Activated gamma-delta T cell treated with anti-CD3 and anti-CD28 coated beads, Interleukin-2, amount 50 U/mL, for 16 hours (primary cell): Measurements from ENCODE around the gene PTPRF.

ENCODE experiments used
- DNase-seq: peaks from one replicate; pipeline ENCODE4 v3.0.0-alpha.2; 2020; ENCODE audit warnings: low read depth

PTPRF gene

DNA sequence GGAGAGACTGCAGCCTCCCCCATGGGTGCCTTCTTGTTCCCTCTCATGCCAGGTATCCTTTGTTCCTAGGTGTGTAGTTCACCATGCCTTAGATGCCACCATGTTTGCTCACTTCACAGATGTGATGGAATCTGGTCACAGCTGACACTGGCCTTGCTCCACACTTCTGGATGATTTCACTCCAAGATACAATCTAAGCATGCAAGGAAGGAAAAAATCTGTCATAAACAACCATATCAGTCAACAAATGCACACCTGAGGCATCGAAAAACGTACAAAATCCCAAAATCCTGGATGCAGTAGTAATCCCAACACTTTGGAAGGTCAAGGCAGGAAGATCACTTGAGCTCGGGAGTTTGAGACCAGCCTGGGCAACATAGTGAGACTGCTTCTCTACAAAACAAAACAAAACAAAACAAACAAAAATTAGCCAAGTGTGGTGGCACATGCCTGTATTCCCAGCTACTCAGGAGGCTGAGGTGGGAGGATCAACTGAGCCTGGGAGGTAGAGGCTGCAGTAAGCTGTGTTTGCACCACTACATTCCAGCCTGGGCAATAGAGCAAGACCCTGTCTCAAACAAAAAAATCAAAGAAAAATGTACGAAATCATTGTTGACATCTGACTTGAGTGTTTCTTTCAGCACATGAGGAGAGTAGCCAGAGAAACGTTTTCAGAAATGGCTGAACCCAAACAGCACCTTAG, 17.1 kb upstream of the PTPRF start:
- DNase-seq = no peak

DNA sequence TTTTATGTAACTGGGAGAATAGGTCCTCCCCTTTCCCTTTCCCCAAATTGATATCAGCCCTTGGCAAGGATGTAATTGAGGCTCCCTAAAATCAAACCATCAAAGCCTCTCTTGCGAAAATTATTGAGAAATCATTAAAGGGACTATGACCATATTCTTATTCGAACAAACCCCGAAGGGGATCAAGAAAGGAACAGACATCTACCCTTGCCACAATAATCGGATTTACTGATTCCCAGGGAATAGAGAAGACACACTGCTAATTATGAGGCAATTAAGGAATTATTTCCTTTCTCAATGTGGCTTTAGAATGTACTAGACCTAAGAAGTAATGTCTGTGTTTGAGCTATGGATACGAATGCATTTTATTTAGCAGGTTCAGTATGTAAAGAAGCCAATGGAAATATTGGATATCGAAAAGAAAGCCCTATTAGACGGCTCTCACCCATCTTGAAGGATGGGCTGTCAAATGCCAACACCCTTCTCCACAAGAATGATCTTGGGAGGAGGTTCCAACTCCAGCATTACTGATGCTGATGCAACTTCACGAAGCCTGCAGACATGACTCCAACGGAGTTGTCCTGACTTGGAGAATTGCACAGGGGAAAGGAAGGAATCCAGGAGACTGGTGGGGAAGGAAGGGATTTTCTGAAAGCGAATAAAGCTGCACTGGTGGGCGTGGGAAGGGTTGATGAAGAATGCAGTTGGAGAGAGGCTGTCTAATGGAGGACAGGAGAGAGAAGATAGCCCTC, 11.6 kb upstream of the PTPRF start:
- DNase-seq = no peak

GRCh38 chr1:43520100-43520778, 10.4 kb upstream of the PTPRF start:
- no peak for DNase-seq

DNA sequence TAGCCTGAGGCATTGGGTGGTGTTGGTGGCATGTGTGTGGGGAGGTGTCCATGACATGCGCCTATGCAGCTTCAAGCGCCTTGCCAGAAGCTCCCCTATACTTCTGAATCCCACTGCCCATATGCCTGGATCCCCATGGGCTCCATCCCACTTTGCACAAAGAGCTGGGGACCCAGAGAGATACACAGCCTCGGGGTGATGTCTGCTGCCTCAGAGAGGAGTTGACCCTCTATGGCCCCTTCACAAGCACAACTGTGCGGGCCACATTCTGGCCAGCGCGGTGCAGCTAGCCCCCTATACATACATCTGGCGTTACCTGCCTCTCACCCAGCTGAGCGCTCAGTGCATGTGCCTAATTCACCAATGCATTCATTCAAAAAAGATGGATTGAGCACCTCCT, 9.6 kb upstream of the PTPRF start:
- DNase-seq = no peak

- DNase-seq = no peak
These were observed 8.9 kb upstream of the PTPRF start for GRCh38 chr1:43521756-43522155.

DNA sequence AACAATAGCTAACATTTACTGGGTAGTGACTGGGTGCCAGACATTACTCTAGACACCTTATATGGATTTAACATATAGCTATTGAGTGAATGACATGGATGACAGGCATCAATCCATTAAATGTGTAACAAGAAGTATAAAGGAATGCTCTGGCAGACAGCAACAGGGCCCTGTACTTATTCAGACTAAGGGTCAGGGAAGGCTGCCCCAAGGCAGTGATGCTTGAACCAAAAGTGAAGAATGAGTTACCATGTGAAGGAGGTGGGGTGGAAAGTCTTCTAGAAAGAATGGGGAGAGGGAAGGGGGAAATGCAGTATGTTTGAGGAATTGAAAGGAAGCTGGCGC, 8.3 kb upstream of the PTPRF start:
- DNase-seq = no peak

DNA sequence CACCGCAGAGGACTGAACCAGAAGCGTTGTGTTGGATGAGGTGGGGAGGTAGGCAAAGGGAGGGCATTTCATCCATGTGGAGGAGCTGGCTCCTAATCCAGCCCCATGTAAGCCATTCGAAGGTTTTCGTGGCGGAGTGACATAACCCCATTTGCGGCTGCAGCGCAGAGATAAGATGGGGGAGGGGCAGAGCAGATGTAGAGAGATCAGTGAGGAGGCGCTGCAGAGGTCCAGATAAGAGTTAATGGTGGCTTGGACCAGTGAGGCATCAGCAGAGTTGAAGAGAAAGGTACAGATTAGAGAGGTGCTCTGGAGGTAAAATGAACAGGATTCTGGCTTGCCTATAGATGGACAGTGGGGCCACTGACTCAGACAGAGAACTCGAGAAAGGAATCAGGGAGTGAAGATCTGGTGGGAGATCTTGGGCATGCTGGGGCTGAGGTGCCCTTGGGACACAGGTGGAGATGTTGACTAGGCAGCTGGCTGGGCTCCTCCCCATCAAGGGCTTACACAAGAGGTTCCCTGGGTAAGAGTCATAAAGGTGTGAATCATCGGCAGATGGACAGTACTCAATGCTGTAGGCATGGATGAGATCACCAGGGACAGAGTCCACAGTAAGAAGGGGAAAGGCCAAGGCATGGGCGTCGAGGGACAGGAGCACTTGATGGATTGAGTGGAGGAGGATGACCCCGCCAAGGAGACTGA, 7.8 kb upstream of the PTPRF start:
- no peak for DNase-seq

DNA sequence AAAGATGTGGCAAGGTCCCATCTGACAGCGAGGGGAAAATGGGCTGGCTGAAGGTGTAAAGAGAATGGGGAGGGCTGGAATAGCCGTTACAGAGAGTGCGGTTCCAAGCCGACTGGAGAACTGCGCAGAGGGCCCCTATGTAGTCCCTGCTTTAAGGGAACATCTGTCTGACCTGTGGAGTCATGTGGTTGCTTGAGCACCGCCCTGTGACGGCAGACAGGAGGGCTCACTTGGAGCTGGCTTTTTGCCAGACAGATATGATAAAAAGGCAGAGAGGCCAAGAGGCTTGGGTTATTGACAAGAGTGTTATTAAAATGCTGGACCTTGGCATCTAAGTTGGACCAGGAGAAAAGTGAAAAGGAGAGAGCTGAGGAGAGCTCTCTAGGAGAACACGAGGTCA, 5.9 kb upstream of the PTPRF start:
- DNase-seq = no peak

DNA sequence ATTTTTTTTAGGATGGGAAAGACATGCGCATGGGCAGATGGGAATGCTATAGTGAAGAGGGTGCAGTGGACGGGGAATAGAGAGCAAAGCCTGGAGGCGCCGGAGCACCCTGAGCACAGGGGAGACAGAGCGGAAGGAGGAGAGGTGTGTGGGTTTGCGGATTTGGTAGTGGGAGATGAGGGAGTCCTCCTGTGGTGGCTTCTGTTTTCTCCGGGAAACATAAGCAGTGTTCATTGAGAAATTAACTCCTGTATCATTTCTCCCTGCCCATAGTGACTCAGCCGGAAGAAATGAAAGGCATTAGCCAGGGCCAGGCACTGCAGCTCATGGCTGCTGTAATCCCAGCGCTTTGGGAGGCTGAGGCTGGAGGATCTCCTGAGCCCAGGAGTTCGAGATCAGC, 4.7 kb upstream of the PTPRF start:
- DNase-seq = no peak

DNA sequence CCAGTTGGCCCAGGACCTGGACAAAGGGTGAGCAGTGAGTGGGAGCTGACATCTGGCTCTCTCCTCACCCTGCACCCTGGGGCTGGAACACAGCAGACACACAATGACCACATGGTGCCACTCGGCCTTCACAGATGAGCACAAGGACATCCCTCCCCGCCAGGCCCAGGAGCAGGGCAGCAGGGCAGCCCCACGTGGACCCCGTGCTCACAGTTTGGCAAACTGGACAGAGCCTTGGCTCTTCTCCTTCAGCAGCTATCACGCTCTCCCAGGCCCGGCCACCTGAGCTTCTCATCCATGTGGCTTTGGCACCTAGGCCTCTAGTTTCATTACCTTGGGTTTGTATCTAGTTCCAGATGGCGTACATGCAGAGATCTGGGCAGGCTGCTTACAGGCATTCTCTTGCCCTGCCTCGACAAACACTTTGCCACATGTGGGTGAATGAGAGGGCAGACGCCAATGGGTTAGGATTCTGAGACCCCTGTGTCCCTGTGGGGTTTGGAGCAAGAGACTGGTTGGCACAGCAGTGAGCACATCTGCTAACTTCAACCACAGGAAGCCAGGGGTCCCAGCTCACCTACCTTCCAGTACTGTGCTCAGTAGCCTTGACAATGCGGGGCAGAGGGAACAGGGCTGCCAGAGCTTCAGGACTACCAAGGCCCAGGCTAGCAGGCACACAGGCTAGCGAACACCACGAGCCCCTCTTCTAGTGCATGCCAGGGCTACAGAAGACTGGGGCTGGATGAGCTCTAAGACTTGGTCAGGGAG, 3.4 kb upstream of the PTPRF start:
- DNase-seq = no peak

DNA sequence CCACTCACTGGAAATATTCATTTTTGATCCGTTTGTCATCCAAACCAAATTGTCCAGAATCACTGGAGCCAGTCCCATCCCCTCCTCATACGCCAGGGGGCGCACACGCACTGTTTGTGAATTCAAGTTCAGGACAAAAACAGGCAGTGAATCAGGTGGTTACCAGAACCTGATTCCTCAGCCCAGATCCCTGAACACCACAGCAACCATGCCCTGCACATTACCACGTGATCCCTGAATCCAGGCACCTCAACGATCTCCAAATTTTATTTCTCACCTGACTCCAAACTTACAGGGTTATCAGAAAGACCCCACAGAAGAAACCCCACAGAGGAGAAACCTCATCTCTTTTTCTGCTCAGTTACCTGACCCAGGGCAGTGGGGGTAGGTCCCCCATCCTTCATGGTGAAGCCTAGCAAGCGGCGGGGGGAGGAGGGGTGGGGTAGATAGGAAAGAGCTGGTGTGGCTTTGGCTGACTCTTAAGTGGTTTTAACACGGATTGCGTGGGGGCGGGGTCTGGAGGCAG, 1.4 kb upstream of the PTPRF start:
- DNase-seq = peak; percentile 73

- DNase-seq = no peak
These were observed 623 bp downstream of the PTPRF start for GRCh38 chr1:43531107-43531905.

DNA sequence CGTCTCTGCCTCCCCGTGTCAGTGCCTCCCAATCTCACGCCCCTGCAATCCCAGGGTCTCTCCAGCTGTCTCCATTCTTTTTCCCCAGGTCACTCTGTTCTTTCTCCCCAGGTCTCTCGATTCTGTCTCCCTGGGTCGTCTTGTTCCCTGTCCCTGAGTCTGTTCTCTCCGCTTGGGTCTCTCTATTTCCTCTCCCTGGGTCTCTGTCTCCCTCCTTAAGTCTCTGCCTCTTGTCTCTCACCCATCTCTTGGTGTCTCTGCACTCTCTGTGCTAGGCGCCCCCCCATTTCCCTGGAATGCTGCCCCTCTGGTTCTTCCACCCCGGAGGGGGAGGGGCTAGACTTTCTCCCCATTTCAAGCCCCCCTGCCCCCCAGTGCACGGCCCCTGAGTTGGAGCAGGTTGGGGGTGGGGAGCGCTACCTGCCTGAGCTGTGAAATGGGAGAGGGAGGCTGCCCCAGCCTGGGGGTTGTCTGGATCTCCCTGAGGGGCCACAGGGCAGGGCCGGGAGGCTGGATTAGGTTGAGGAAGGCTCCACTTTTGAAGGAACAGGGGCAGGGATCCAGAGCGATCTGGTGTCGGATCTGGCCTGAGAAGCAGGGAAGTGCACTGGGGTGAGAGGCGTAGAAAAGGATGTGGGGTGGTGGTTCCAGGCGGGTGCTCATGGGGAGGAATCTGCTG, 1.4 kb downstream of the PTPRF start:
- no peak for DNase-seq

GRCh38 chr1:43532716-43533115, 2.0 kb downstream of the PTPRF start:
- DNase-seq = no peak

DNA sequence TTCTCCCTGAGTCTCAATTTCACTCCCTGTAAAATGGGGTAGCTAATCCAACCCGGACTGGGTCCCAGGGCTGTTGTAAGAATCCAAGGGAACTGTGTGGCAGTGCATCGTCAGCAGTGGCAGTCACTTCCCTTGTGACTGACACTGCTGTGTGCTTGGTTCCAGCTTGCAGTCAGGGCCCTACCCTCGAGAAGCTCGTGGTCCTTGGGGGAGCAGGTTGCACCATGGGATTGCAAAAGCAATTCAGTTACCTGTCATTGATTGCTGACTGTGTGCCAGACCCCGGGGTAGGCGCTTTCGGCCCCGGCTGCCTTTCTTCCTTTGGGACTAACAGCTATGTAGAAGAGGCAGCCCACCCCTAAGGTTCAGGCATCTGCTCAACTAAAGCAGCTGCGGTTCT, 2.9 kb downstream of the PTPRF start:
- no peak for DNase-seq

DNA sequence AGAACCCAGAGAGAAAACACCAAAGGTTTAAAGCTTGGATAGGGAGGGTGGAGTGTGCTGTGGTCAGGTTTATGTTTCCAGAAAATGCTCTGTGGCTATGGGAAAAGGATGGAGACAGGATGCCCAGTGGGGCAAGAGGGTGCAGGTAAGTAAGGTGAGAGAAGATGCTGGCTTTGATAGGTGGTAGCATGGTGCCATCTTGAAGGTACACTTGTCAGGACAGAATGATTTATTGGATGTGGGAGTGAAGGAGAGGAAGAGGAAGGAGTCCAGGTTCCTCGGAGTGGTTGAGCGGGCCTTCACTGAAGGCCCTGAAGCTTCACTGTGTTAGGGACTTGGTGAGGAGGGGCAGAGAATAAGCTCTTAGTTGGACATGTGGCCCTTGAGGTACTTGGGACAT, 3.6 kb downstream of the PTPRF start:
- no peak for DNase-seq

- no peak for DNase-seq
These were observed 5.6 kb downstream of the PTPRF start for GRCh38 chr1:43536196-43536863.

DNA sequence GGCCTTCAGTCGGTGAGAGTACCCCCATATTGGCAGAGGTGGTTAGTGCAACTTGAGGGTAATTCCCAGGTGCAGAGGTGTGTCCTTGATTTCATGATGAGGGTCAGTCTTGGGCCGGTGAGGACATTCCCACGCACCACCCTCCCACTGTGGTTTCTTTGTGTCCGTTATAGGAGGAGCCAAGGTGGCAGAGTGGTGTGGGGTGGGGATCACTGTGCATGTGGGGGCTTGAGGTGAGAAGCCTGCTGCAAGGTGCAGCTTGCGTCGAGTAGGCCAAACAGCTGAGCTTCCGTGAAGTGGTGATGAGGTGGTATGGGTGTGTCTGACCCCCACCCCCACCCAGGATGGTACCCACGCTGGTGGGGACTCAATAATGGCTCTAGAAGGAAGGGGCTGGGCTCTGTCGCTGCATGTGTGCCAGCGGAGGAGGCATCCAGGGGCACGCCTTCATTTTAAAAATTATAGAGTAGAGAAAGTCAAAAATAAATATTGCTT, 6.2 kb downstream of the PTPRF start:
- no peak for DNase-seq

DNA sequence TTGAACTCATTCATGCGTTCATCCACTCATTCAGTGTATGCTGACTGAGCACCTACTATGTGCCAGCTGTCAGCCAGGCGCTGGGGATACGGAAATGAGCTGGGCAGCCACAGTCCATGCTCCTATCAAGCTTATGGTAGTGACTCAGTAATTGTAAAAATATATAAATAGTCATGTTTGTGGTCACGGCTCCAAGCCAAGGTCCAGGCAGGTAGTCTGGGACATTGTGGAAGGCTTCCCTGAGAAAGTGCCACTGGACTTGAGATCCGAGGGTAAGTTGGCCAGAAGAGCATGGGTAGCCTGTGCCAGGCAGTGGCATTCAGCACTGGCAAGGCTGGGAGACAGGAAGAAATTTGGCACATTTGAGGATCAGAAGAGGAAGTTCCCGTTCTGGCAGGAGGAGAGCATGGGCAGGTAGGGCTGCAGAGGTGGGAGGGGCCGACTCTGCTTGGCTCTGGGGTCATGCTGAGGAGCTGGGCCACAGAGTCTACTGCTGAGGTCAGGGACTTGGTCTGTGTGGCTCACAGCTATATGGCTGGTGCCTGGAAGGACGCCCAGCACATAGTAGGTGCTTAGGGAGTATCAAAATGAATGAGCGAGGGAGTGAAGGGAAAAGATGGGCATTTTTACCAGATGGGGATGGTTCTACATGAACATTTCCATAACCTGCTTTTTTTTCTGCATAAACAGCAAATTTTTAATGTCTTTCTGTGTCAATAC, 6.9 kb downstream of the PTPRF start:
- no peak for DNase-seq
